HG02678 (cell line): Measurements from ENCODE around the gene ZNF892.
"Not testable (repeated sequence)": the region's sequence is repeated elsewhere in the genome, so short reads cannot be mapped to it uniquely, and the experiment has no call there.

Experiments used
- ATAC-seq: cut with Tn5 transposase; IDR thresholded peaks from one replicate; pipeline ENCODE4 v1.9.1; 2021; ENCODE audit warnings: mild to moderate bottlenecking, moderate library complexity; ENCODE audit not compliant: unreplicated experiment

ZNF892 gene

GRCh38 chr2:95220449-95220848 is 13.1 kb downstream of the ZNF892 start:
- ATAC-seq, result no peak

GRCh38 chr2:95225658-95226057 is 18.3 kb downstream of the ZNF892 start:
- ATAC-seq, result no peak

- no peak for ATAC-seq
Measured at GRCh38 chr2:95231723-95232122, 24.4 kb downstream of the ZNF892 start.

- ATAC-seq, result no peak
Measured at GRCh38 chr2:95232232-95232631, 24.9 kb downstream of the ZNF892 start.

GRCh38 chr2:95234286-95234785 is 27.0 kb downstream of the ZNF892 start:
- ATAC-seq, result no peak

- ATAC-seq, result no peak
Measured at GRCh38 chr2:95234816-95235215, 27.5 kb downstream of the ZNF892 start.

GRCh38 chr2:95238131-95238530 is 30.8 kb downstream of the ZNF892 start:
- ATAC-seq, result no peak

GRCh38 chr2:95240091-95240490 is 32.8 kb downstream of the ZNF892 start:
- ATAC-seq, result no peak

- ATAC-seq, result no peak
Measured at GRCh38 chr2:95240556-95240955, 33.2 kb downstream of the ZNF892 start.

GRCh38 chr2:95242084-95242483 is 34.8 kb downstream of the ZNF892 start:
- ATAC-seq, result not testable (repeated sequence)
